Measurements from ENCODE around the gene PACRG.

DNA sequence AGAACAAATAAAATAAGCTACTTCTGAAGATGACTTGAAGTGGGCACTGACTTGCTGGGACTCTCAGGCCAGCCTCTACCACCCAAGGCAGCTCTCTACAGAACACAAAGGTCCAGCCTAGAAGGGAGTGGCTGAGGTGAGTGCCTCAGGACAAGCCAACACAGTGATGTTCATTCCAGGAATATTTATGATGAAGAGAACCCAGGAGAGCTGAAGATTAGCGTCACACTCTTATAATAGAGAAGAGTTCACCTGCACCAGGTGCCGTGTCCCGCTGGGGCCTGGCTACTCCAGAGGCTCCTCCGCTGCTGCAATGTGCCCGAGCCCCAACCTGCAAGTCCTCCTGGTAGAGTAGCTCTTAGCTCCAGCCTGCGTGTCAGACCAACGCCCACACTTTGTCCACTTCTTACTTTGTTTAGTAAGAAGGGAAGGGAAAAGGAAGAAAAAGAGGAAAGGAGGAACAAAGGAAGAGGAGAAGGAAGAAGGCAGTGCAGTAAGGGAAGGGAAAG is 504.3 kb downstream of the PACRG start:
- TF ChIP-seq CTCF (IDR thresholded peaks at IDR 0.05) = no peak
- TF ChIP-seq POLR2A (IDR thresholded peaks at IDR 0.05) = no peak
